NCI-H1930 (cell line): ENCODE measurements around the gene B3GNT8.
"Not testable (repeated sequence)": the region's sequence is repeated elsewhere in the genome, so short reads cannot be mapped to it uniquely, and the experiment has no call there.

ENCODE experiments used
- DNase-seq, 2 experiments: peaks; one replicate each; lab custom pipeline; 2025; lab: John Stamatoyannopoulos, UW

B3GNT8 gene

DNA sequence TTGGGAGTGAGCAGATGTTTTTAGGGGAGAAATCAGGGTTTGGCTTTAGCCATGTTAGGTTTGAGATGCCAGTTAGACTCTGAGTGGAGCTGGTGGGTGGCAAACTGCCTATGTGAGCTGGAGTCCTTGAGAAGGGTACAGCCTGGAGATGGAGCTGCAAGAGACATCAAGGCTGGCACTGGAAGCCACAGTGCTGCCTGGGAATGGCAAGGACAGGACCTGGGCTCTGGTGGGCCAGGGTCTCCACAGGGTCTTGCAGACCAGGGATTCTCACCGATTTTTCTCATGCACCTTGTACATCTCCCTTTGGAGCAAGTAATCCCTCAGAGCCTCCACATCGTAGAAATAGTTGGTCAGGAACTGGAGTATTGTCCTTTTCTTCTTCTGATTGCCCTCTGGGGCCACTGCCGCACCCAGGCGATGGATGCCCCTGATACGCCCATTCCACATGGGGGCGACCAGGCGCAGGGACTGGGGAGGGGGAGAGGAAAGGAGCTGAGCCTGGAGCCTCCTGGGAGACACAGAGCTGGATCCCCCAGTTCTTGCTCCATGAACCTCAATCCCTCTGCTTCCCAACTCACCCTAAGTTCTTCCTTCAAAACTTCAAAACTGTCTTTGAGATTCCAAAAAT lies 10.9 kb upstream of the B3GNT8 start:
- no peak for DNase-seq

DNA sequence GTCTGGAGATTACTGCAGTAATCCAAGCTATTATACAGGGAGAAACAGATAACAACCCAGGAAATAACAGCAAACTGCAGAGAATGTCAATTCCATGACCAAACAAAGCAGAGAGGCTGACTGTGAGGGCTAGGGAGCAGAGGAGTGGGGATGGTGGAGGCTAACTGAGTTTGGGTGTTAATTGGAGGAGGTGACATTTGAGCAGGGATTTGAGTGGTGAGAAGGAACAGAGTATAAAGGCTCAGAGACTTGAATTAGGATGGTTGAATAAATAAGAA lies 9.4 kb upstream of the B3GNT8 start:
- no peak for DNase-seq

DNA sequence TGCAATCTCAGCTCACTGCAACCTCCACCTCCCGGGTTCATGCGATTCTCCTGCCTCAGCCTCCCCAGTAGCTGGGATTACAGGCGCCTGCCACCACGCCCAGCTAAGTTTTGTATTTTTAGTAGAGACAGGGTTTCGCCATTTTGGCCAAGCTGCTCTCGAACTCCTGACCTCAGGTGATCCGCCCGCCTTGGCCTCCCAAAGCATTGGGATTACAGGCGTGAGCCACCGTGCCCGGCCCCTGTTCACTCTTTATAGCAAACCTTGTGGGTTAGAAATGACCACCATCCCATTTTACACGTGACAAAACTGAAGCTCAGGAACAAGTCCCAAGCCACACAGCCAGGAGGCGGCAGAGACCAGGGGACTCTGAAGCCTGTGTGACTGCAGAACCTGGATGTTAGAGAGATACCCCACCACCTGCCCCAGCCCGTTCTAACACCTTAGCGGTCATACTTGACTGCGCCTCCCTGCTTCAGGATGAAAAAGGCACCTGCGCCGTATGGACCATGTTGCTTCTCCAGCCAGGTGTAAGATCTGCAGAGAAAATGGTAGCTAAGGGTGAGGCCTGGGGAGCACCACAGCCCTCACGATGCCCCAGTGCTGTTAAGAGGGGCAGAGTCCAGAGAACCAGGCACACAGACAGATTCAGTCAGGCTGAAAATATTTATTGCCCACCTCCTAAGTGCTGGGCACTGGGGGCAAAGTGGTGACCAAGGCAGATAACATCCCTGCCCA lies 8.9 kb upstream of the B3GNT8 start:
- DNase-seq = no peak

DNA sequence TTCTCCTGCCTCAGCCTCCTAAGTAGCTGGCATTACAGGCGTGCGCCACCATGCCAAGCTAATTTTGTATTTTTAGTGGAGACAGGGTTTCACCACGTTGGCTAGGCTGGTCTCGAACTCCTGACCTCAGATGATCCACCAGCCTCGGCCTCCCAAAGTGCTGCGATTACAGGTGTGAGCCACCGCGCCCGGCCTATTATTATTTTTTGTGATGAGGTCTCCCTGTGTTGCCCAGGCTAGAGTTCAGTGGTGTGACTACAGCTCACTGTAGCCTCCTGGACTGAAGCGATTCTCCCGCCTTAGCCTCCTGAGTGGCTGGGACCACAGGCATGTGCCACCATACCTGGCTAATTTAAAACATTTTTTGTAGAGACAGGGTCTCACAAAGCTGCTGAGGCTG lies 8.2 kb upstream of the B3GNT8 start:
- DNase-seq = not testable (repeated sequence)

DNA sequence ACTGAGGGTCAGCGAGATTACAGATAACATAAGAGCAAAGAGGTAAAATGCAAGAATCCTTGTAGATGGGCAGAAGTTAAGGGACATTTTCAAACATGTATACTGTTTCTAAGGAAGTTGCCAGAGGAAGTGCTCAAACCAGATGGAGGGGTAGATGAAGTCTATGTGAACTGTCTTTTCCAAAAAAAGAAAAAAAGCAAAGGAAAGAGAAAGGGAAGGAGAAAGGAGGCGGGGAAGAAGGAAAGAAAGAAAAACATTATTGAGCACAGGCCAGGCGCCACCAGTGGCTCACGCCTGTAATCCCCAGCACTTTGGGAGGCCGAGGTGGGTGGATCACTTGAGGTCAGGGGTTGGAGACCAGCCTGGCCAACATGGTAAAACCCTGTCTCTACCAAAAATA lies 7.3 kb upstream of the B3GNT8 start:
- DNase-seq = no peak

DNA sequence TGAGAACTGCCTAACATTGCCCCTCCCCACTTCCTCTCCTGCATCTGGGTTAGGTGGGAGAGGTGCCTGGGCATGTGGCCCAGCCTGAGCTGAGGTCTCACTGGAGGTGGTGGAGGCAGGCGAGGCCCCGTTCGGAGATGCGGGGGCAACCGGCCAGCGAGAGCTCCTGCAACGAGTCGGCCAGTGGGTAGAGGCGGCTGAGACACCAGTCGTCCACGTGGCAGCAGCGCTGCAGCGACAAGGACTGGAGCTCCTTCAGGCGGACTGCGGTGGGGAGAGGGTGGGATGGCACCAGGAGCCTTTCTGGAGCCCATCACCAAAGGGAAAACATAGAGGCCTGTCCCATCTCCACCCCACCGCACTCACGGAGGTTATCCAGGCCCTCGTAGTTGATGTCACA lies 6.0 kb upstream of the B3GNT8 start:
- no peak for DNase-seq

DNA sequence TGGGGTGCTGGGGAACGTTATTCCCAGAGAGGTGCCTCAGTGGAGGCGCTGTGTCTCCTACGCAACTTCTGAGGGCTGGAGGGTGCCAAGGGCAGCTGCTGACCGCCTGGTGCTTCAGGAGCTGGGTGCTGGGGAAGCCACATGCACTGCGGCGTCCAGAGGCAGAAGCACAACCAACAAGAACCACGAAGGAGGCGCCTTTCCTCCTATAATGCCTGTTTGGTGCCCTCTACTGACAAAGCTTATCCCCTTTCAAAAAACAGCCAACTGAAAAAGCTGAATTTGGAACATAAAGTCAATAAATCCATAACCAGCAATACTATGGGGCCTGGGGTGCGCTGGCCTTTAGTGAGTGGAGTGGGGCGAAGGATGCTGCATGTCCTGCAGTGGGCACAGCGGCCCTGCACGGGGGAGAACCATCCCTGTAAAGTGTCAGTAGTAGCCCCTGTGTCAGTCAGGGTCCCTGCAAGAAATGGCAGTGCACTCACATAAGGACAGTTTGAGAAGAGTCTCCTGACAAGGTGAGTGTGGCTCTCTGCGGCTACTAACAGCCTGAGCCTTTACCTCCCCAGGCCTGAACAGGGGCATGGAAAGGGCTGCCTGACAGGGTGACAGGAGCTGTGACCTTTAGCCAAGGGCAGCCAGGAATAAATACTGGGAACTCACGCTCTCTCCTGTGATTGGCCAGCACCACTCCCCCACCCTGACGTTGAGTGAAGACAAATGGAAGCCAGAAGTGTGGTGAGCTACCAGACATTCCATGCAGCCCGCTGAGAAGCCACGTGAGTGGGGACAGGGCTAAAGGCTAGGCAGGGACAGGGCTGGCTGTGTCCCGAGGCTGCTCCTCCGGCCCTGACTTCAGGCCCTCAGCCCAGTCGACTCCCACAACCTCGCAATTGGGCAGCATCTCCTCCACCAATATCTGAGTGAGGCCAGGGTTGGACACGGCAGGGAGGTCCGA lies 4.5 kb upstream of the B3GNT8 start:
- no peak for DNase-seq

DNA sequence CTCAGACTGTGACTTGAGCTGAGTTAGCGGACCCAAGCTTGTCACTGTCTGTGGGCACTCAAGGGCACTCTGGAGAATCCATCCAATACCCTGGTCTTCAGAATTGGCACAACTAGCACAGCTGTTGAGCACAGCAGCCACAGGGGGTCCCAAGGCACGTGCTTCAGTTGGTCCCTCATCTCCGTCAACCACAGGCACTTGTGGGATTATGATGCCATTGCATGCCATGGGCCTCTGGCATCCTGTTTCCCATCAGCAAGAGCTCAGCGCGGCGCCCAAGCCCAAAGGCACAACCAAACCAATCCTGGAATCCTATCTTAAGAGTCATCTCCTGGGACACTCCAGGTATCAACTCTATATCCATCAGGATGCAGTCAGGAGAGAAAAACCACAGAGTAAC lies 3.7 kb upstream of the B3GNT8 start:
- no peak for DNase-seq

DNA sequence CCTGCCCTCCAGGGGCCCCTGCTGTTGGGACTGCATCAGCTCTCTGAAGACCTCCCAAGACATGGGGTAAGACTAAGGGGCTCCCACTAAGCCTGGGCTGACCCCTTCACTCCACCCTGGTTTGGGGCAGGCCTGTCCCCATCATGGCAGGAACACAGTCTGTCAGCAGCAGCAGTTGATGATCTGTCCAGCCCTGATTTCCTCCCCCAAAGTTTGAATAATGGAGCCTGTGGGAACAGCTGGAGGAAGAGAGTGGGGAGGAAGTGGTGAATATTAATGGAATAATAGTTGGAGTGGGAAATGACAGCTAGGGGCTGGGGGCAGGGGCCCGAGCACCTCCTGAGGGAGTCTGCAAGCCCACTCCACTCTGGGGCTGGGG lies 1.3 kb upstream of the B3GNT8 start:
- no peak for DNase-seq

DNA sequence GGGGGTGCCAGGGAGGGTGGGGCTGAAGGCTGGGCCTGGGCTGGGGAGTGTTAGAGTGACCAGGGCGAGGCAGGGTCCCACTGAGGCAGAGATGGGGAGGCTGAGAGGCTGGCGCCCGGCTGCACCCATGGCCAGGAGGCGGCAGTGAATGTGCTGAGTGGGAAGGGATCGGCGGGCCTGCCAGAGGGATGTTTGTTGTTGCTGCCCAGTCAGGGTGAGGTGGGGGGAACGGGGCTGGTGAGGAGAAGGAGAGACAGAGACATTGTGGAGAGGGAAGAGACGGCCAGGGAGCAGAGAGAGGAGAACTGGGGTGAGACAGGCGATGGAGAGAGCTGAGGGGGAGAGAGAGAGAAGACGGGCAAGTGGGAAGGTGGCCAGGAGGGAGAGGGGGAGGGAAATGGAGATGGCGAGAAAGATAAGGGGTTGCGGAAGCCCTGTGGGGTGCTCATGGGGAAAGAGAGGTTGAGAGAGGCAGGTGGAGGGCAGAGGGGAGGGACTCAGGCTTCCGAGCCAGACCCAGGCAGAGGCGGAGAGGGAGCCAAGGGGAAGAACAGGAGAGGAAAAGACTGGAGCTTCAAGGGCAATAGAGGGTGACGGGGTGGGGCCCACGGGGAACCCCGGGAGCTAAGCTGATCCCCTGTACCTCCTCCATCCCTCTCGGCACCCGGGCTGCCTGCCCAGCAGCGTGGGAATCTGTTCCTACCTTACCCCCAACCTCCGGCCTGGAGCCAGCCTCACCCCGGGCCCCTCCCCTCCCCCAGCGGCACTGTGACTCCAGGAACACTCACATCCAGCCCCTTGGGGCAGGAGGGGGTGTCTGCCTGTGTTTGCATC lies 690 bp upstream of the B3GNT8 start:
- no peak for DNase-seq

DNA sequence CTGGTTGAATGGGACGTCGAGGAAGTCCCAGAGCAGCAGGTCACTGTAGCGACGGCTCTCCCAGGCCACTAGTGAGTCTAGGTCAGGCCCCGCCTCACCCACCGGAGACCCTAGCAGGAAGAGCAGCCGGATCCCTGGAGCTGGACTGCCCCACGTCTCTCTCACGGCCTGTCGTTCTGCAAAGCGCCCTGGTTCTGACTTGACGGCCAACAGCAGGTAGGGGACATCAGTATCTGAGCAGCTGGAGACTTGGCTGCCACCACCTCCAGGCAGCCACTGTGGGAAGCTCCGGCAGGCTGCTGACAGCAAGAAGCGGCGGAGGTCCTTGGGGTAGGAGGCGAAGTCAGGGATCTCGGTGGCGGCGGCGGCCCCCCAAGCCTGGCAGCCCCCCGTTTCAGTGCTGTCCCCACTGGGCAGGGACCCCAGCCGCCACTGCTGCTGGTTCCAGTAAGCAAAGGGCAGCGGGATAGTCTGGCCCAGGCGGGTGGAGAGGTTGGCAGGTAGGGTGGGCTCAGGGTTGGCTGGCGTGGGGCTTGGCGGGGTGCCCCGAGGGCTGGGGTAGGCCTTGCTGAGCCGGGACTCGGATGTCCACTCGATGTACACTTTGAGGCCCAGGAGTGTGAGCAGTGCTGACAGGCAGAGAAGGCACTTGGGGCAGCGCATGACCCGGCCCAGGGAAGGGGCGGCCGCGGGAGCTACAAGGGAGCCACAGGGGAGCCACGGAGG lies 895 bp downstream of the B3GNT8 start:
- no peak for DNase-seq

DNA sequence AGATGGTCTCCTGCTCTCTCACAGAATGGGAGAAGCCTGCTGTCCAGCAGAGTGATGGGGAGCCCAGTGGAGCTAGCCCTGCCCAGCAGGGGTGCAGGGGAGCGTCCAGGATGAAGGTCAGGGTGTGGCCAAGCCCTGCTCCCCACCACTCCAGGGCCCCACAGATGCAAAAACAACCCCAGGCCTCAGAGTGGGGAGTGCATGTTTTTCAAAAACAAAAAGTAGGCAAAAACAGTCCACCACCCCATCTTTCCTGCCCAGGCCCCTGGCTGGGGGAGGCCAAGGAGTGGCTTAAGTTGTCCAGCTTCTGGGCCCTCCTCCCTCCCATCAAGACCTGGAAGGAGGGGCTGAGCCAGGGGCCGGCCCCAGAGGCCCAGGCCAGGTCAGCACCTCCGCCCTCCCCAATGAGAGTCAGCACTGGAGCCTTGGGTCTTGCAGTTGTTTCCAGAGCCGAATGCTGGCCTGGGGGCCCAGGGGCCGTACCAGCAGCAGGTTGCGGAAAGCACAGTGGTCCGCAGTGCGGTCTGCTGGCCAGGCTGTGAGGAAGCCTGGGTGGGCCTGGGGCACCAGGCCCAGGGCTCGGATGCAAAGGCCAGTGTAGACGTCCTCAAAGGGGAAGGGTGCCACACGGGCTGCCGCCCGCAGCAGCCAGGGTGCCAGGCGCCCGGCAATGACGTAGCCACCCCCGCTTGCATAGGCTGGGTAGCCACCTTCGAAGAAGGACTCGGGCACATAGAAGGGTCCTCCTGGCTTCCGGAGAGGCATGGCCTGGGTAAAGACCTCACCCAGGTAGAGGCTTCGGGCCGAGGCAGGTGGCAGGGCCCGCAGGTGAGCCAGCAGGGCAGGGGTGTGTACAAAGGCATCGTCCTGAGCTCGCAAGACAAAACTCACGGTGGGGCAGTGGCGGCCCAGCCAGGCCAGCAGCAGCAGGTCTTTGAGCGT lies 1.7 kb downstream of the B3GNT8 start:
- no peak for DNase-seq

DNA sequence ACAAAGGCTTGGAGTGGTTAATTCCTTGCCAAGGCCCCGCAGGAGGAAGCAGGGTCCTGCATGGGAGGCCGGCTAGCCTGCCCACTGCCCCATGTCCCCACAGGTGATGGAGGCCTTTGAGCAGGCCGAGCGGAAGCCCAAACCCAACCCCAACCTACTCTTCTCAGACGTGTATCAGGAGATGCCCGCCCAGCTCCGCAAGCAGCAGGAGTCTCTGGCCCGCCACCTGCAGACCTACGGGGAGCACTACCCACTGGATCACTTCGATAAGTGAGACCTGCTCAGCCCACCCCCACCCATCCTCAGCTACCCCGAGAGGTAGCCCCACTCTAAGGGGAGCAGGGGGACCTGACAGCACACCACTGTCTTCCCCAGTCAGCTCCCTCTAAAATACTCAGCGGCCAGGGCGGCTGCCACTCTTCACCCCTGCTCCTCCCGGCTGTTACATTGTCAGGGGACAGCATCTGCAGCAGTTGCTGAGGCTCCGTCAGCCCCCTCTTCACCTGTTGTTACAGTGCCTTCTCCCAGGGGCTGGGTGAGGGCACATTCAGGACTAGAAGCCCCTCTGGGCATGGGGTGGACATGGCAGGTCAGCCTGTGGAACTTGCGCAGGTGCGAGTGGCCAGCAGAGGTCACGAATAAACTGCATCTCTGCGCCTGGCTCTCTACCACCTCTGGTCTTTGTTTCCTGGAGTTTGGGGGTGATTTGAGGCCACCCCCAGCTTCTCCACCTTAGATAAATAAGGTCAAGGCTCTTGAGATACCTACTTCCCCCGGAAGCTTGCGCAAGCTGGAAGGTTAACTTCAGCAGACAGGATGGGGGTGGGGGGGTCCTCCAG lies 2.6 kb downstream of the B3GNT8 start:
- no peak for DNase-seq

DNA sequence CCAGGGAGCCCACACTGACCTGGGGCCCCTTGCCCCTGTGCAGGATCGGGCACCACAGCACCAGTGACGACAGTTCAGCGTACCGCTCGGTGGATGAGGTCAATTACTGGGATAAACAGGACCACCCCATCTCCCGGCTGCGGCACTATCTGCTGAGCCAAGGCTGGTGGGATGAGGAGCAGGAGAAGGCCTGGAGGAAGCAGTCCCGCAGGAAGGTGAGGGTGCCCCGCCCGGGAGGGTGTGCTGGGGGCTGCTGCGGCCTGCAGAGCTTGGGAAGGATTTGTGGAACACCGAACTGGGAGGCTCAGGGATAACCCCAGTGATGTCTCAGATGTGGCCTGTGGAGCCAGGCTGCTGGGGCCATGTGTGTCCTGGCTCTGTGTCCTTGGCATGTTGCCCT lies 4.2 kb downstream of the B3GNT8 start:
- no peak for DNase-seq

DNA sequence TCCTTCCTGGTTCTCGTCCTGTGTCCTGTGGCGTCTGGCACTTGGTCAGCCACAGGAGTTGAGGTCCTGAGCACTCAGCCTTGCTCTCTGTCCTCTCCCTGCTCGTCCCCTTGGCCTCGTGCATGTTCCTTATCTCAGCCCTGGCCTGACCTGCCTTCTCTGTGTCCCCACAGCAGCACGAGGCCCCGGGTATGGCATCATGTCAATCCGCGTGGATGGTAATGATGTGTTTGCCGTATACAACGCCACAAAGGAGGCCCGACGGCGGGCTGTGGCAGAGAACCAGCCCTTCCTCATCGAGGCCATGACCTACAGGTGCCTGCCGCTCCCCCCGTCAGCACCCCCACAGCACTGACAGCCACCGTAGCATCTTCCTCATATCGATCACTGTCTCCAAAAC lies 4.7 kb downstream of the B3GNT8 start:
- no peak for DNase-seq

DNA sequence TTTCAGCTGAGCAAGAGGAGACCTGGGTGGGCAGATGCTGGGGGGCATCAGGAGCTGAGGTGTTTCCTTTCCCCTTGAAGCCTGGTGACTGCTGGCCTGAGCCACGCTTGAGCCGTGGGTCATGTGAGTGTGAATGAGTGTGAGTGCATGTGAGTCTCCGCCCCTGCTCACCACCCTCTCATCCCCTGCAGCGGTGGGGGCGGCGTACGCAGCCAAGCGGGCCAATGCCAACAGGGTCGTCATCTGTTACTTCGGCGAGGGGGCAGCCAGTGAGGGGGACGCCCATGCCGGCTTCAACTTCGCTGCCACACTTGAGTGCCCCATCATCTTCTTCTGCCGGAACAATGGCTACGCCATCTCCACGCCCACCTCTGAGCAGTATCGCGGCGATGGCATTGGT lies 5.2 kb downstream of the B3GNT8 start:
- DNase-seq = no peak

DNA sequence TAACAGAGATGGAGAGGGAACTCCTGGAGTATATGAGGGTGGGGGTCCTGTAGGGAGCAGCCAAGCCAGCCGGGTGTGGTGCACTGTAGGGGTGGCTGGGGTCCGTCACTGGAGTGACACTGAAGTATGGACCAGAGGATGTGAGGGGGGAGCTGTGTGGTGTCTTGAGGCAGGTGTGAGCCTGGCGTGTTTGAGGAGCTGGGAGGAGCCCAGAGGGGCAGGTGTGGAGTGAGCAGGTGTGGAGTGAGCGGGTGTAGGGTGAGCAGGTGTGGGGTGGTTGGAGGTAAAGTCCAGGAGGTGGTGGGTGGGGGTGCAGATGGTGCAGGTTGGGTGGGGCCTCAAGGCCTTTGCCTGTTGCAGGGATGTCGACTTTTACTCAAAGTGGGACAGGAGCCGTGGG lies 5.9 kb downstream of the B3GNT8 start:
- DNase-seq = no peak

DNA sequence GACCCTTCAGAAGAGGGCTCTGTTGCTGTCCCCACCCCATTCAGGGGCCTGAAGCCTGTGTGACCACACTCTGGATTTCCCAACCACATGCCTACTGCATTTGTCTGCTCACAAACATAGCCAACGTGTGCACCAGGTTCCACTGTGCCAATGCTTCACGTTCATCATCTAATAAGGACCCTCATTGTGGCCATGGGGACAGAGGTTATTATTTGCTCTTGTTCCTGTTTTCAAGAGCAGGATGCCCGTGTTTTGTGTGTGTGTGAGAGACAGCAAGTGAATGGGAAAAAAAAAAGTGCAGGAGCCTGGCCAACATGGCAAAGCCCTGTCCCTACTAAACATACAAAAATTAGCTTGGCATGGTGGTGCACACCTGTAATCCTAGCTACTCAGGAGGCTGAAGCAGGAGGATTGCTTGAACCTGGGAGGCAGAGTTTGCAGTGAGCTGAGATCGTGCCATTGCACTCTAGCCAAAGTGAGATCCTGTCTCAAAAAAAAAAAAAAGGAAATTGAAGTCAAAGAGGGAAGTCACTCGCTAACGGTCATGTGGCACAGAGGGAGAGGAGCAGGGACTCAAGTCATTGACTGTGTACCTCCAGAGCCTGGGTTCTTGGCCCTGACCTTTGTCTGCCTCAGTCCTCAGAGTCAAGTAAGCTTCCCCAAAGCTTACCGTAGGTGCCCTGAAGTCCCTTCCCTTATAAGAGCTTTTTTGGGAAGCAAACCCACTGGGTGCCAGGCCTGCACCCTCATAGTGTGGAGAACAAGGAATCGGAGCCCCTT lies 6.9 kb downstream of the B3GNT8 start:
- no peak for DNase-seq

DNA sequence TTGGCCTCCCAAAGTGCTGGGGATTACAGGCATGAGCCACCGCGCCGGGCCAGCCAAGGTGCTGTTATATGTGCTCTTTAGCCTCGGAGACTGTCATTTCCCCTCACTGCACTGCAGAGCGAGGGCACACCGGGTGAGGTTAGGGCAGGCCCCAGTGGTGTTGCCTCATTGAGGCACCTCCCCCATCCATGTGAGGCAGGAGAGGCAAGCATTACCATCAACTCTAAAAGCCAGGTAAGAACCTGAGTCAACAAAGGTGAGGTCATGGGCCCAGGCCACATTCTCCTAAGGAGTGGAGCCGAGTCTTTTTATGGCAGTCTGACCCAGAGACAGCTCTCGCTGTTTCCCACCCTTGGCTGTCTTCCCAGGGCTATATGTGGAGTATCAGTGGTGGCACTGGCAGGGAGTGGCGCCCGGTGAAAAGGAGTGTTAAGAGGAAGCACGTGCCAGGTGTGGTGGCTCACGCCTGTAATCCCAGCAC lies 10.9 kb downstream of the B3GNT8 start:
- no peak for DNase-seq
